GM12892 (cell line): ENCODE results near the gene TMEM18.

Source experiments
- POLR2A ChIP-seq: IDR thresholded peaks from 2 replicates; pipeline ENCODE4 v1.6.1; 2011; ENCODE audit warnings: low read depth, low read length, control low read depth
- POLR2AphosphoS5 ChIP-seq: IDR thresholded peaks from 2 replicates; pipeline ENCODE4 v1.6.1; 2011; ENCODE audit warnings: low read depth, low read length, control low read depth
- TAF1 ChIP-seq: IDR thresholded peaks from 2 replicates; pipeline ENCODE4 v1.6.1; 2011; ENCODE audit warnings: low read depth, mild to moderate bottlenecking, control low read depth, low read length, borderline replicate concordance

DNA sequence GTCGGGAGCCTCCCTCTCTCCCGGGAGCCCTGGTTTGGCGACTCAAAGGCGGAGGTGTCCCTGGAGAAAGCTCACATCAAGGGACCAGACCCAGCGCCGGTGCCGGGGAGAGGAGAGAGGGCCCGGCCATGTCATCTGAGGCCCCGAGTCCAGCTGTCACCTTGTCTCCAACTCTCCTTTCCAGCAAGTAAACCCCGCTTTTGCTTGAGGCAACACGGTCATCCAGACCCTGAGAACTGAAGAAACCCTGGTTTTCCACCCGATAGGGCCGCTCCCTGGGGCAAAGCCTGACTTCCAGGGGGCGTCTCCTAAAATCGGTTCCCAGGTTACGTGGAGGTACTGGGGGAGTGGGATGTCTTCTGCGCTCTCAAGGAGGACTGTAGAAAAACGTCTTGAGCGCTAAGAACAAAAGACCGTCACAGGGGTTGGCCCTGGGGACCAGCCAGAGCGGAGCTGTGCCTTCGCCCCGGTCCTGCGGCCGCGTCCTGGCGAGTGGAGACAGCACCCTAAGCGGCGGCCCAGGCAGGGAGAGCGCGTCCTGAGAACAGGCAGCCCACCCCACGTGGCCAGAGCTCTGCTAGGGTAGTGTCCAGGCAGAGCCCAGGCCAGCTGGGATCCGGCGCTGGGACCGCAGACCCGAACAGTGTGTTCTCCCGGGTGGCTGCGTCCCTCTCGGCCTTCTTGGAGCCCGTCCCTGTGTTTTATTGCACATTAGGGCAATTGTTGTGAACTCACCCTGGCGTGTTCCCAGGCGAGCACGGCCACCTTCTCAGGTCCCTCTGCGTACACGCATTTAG, 55.7 kb downstream of the TMEM18 start:
- TF ChIP-seq POLR2A = no peak
- no peak for TF ChIP-seq POLR2AphosphoS5
- TF ChIP-seq TAF1 = no peak
